IPS DF 6.9 (cell line): ENCODE results near the gene YARS1.

ENCODE experiments used
- DNase-seq: peaks from one replicate; pipeline ENCODE4 v3.0.0-alpha.2; 2013; ENCODE audit warnings: low read depth, low spot score
- H3K27ac ChIP-seq: one replicate; pipeline ENCODE4 v1.5.1; 2013; ENCODE audit warnings: low read length, control low read depth
- H3K27me3 ChIP-seq: 2 replicates; pipeline ENCODE4 v1.6.1; 2013; ENCODE audit warnings: mild to moderate bottlenecking, low read length; ENCODE audit not compliant: control insufficient read depth, insufficient read depth
- H3K36me3 ChIP-seq: 2 replicates; pipeline ENCODE4 v1.6.1; 2013; ENCODE audit warnings: low read length; ENCODE audit not compliant: control insufficient read depth, insufficient read depth
- H3K4me1 ChIP-seq: 2 replicates; pipeline ENCODE4 v1.6.1; 2013; ENCODE audit warnings: low read length; ENCODE audit not compliant: control insufficient read depth, insufficient read depth
- H3K4me3 ChIP-seq: 2 replicates; pipeline ENCODE4 v1.5.1; 2013; ENCODE audit warnings: mild to moderate bottlenecking, low read length
- H3K9me3 ChIP-seq: 2 replicates; pipeline ENCODE4 v1.6.1; 2013; ENCODE audit warnings: low read length, inconsistent platforms; ENCODE audit not compliant: control insufficient read depth, insufficient read depth
- WGBS: extraction: QIAGEN DNeasy Blood & Tissue Kit; methylation state at CpG from one replicate; pipeline ENCODE4 v1.1.7; 2013; ENCODE audit warnings: mixed read lengths, missing lambda C conversion rate; ENCODE audit not compliant: insufficient read length, insufficient coverage; 5-methylcytosine and 5-hydroxymethylcytosine counted together

Gene YARS1

GRCh38 chr1:32763221-32763620 lies 53.9 kb downstream of the YARS1 start:
- H3K27ac ChIP-seq = no peak overlapping the region
- H3K9me3 ChIP-seq = no peaks in the 10 kb centered on the region
- no CpG with 5 or more reads among the region's 5 CpGs for WGBS
- DNase-seq = no peak
- H3K36me3 ChIP-seq = peaks cover 6% of the 10 kb centered on the region
- H3K4me1 ChIP-seq = peaks cover 19% of the 10 kb centered on the region
- H3K4me3 ChIP-seq = no peak overlapping the region
- no peaks in the 10 kb centered on the region for H3K27me3 ChIP-seq

GRCh38 chr1:32761936-32762335 lies 55.2 kb downstream of the YARS1 start:
- Histone ChIP-seq H3K4me1 (peaks cover 19% of the 10 kb centered on the region), H3K4me3 (no peak overlapping the region), H3K9me3 (no peaks in the 10 kb centered on the region), H3K27me3 (no peaks in the 10 kb centered on the region), H3K36me3 (no peaks in the 10 kb centered on the region), H3K27ac (no peak overlapping the region)
- DNase-seq = no peak
- WGBS = no CpG with 5 or more reads among the region's 2 CpGs

GRCh38 chr1:32761253-32761877 lies 55.8 kb downstream of the YARS1 start:
- no peak overlapping the region for H3K27ac ChIP-seq
- no peak for DNase-seq
- H3K4me3 ChIP-seq = no peak overlapping the region
- H3K4me1 ChIP-seq = peaks cover 19% of the 10 kb centered on the region
- H3K9me3 ChIP-seq = no peaks in the 10 kb centered on the region
- H3K27me3 ChIP-seq = no peaks in the 10 kb centered on the region
- no CpG with 5 or more reads among the region's 10 CpGs for WGBS
- H3K36me3 ChIP-seq = no peaks in the 10 kb centered on the region

- Histone ChIP-seq H3K27ac (peak overlapping the region; percentile 5), H3K27me3 (no peaks in the 10 kb centered on the region), H3K36me3 (no peaks in the 10 kb centered on the region), H3K4me3 (no peak overlapping the region), H3K9me3 (no peaks in the 10 kb centered on the region), H3K4me1 (peaks cover 21% of the 10 kb centered on the region)
- no CpG with 5 or more reads among the region's 14 CpGs for WGBS
- no peak for DNase-seq
Observed at GRCh38 chr1:32759997-32760623, 57.0 kb downstream of the YARS1 start.

GRCh38 chr1:32759521-32759981 lies 57.6 kb downstream of the YARS1 start:
- H3K27ac ChIP-seq = peak overlapping the region; percentile 5
- H3K4me3 ChIP-seq = no peak overlapping the region
- H3K4me1 ChIP-seq = peaks cover 19% of the 10 kb centered on the region
- H3K27me3 ChIP-seq = no peaks in the 10 kb centered on the region
- no peaks in the 10 kb centered on the region for H3K36me3 ChIP-seq
- no peak for DNase-seq
- no peaks in the 10 kb centered on the region for H3K9me3 ChIP-seq
- no CpG with 5 or more reads among the region's 5 CpGs for WGBS

- Histone ChIP-seq H3K4me3 (no peak overlapping the region), H3K9me3 (no peaks in the 10 kb centered on the region), H3K27me3 (no peaks in the 10 kb centered on the region), H3K27ac (no peak overlapping the region), H3K4me1 (peaks cover 19% of the 10 kb centered on the region), H3K36me3 (no peaks in the 10 kb centered on the region)
- WGBS = no CpG with 5 or more reads among the region's 1 CpG
- no peak for DNase-seq
Observed at GRCh38 chr1:32758795-32759430, 58.2 kb downstream of the YARS1 start.

GRCh38 chr1:32758177-32758794 lies 58.9 kb downstream of the YARS1 start:
- Histone ChIP-seq H3K4me3 (no peak overlapping the region), H3K4me1 (peaks cover 19% of the 10 kb centered on the region), H3K27ac (no peak overlapping the region), H3K27me3 (no peaks in the 10 kb centered on the region), H3K36me3 (no peaks in the 10 kb centered on the region), H3K9me3 (no peaks in the 10 kb centered on the region)
- no CpG with 5 or more reads among the region's 7 CpGs for WGBS
- no peak for DNase-seq

GRCh38 chr1:32757213-32757895 lies 59.8 kb downstream of the YARS1 start:
- H3K27ac ChIP-seq = no peak overlapping the region
- WGBS = no CpG with 5 or more reads among the region's 4 CpGs
- peaks cover 19% of the 10 kb centered on the region for H3K4me1 ChIP-seq

GRCh38 chr1:32755810-32756159 lies 61.4 kb downstream of the YARS1 start:
- peaks cover 10% of the 10 kb centered on the region for H3K4me1 ChIP-seq
- H3K36me3 ChIP-seq = no peaks in the 10 kb centered on the region
- H3K9me3 ChIP-seq = no peaks in the 10 kb centered on the region
- no peaks in the 10 kb centered on the region for H3K27me3 ChIP-seq
- H3K4me3 ChIP-seq = no peak overlapping the region; the same call in 1 of the 2 replicates
- H3K27ac ChIP-seq = no peak overlapping the region
- no CpG with 5 or more reads among the region's 3 CpGs for WGBS
- no peak for DNase-seq

More at GRCh38 chr1:32757213-32757895, 59.8 kb downstream of the YARS1 start:
- no peak for DNase-seq
- Histone ChIP-seq H3K4me3 (no peak overlapping the region), H3K9me3 (no peaks in the 10 kb centered on the region), H3K27me3 (no peaks in the 10 kb centered on the region), H3K36me3 (no peaks in the 10 kb centered on the region)
